ENCODE data around the gene UBXN7. TPM values are rescaled to one million over a fixed set of nuclear protein-coding genes. Genes with fewer than 3 reads are reported as not detected.
A peak's percentile ranks its signal among the peaks of the same experiment; 100 is the strongest.

The UBXN7 gene
- total and polyA plus RNA-seq, 9 of the 15 experiments (the other 6 are each of a cell fraction or from before 2014, with no cell fraction given), result 3.5 to 44.6 (median 13.4) TPM

- CTCF ChIA-PET (ENCODE audit: low intra/inter-chr PET ratio), result interaction anchor here (0.6 kb wide), 1 partner anchor 141 kb away, joined by 3 read pairs; no protein-coding TSS in a partner anchor
- Histone ChIP-seq H3K27me3 (ENCODE audit: control insufficient read depth in 2 of 2, insufficient read depth in 2 of 2, low read length in 2 of 2) (no peaks in the 10 kb centered on the region), H3K4me3 (no peak overlapping the region), H3K27ac (ENCODE audit: extremely low read depth, low read depth, low read length) (no peak overlapping the region), H3K9me1 (ENCODE audit: control insufficient read depth, insufficient read depth, low read length) (no peaks in the 10 kb centered on the region), H2AFZ (ENCODE audit: low read depth, low read length) (no peak overlapping the region), H3K9me3 (replicated peaks; ENCODE audit: control insufficient read depth, insufficient read depth, low read depth, low read length) (no peaks in the 10 kb centered on the region), H3K79me2 (ENCODE audit: control insufficient read depth, insufficient read depth, low read length) (no peaks in the 10 kb centered on the region), H3K36me3 (ENCODE audit: control insufficient read depth, insufficient read depth, low read length) (peaks cover 47% of the 10 kb centered on the region; the same call in 2 of the 3 replicates), H3K4me2 (ENCODE audit: insufficient read depth, low read length) (no peak overlapping the region), H4K20me1 (replicated peaks; ENCODE audit: control insufficient read depth, insufficient read depth, low read length) (no peaks in the 10 kb centered on the region; the same call in 1 of the 2 replicates), H3K4me1 (replicated peaks in 1 of 2; ENCODE audit: control insufficient read depth in 2 of 2, insufficient read depth in 2 of 2, low read length in 2 of 2) (no peaks in the 10 kb centered on the region), H3K9ac (ENCODE audit: insufficient read depth in 1 of 2, low read depth in 2 of 2, low read length in 2 of 2) (no peak overlapping the region)
- TF ChIP-seq, protein P1, sequence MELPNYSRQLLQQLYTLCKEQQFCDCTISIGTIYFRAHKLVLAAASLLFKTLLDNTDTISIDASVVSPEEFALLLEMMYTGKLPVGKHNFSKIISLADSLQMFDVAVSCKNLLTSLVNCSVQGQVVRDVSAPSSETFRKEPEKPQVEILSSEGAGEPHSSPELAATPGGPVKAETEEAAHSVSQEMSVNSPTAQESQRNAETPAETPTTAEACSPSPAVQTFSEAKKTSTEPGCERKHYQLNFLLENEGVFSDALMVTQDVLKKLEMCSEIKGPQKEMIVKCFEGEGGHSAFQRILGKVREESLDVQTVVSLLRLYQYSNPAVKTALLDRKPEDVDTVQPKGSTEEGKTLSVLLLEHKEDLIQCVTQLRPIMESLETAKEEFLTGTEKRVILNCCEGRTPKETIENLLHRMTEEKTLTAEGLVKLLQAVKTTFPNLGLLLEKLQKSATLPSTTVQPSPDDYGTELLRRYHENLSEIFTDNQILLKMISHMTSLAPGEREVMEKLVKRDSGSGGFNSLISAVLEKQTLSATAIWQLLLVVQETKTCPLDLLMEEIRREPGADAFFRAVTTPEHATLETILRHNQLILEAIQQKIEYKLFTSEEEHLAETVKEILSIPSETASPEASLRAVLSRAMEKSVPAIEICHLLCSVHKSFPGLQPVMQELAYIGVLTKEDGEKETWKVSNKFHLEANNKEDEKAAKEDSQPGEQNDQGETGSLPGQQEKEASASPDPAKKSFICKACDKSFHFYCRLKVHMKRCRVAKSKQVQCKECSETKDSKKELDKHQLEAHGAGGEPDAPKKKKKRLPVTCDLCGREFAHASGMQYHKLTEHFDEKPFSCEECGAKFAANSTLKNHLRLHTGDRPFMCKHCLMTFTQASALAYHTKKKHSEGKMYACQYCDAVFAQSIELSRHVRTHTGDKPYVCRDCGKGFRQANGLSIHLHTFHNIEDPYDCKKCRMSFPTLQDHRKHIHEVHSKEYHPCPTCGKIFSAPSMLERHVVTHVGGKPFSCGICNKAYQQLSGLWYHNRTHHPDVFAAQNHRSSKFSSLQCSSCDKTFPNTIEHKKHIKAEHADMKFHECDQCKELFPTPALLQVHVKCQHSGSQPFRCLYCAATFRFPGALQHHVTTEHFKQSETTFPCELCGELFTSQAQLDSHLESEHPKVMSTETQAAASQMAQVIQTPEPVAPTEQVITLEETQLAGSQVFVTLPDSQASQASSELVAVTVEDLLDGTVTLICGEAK (IDR thresholded peaks at IDR 0.05), result no peak
- TF ChIP-seq, protein P1 (CRISPR knock-in tag; IDR thresholded peaks at IDR 0.05), result no peak
- no peak for TF ChIP-seq PRMT5 (CRISPR knock-in tag; IDR thresholded peaks at IDR 0.05)
- TF ChIP-seq CEBPG (CRISPR knock-in tag; IDR thresholded peaks at IDR 0.05), result no peak
- no peak for TF ChIP-seq CEBPG (tag; conservative IDR thresholded peaks at IDR 0.05 in 1 of 2, IDR thresholded peaks at IDR 0.05 in 1 of 2)
- TF ChIP-seq U2AF1 (optimal IDR thresholded peaks at IDR 0.05; ENCODE audit: low read depth, low read length), result no peak
- TF ChIP-seq ZNF282 (CRISPR knock-in tag; IDR thresholded peaks at IDR 0.05), result no peak
- TF ChIP-seq ATF1 (CRISPR knock-in tag; IDR thresholded peaks at IDR 0.05), result no peak
- TF ChIP-seq ATF1 (tag; IDR thresholded peaks at IDR 0.05), result no peak
- no peak for TF ChIP-seq TAF15 (IDR thresholded peaks at IDR 0.05; ENCODE audit: low read depth, low read length)
- no peak for TF ChIP-seq LEF1 (IDR thresholded peaks at IDR 0.05)
- TF ChIP-seq GATA2 (CRISPR knock-in tag; IDR thresholded peaks at IDR 0.05), result no peak
- TF ChIP-seq ZNF3 (CRISPR knock-in tag; IDR thresholded peaks at IDR 0.05), result no peak
- TF ChIP-seq CHCHD3 (CRISPR knock-in tag; IDR thresholded peaks at IDR 0.05), result no peak
- TF ChIP-seq ZNF23 (CRISPR knock-in tag; IDR thresholded peaks at IDR 0.05), result no peak
- no TSS peak for BruUV-seq (replicated peaks)
- WGBS (ENCODE audit: insufficient coverage, low coverage, missing lambda C conversion rate), result 83% methylated on average over 4 of the region's 4 CpGs
- intact Hi-C loops (cut with micrococcal nuclease), result no loop called here
- DNase-seq (ENCODE audit: extremely low read depth in 1 of 4, low spot score in 3 of 4) (no peak), FAIRE-seq (peak; percentile 66), ATAC-seq (no peak)
- POLR2A ChIA-PET, result no interaction called here
- in situ Hi-C loops (cut with MboI), result no loop called here
Observed at GRCh38 chr3:196365736-196366135, 66.5 kb downstream of the UBXN7 start.

Data from K562 (cell line).